ENCODE data around the gene TJP2. TPM values are rescaled to one million over a fixed set of nuclear protein-coding genes. Genes with fewer than 3 reads are reported as not detected.

The TJP2 gene
- total RNA-seq, 1 donor from 2014 or later = 39.6 TPM

DNA sequence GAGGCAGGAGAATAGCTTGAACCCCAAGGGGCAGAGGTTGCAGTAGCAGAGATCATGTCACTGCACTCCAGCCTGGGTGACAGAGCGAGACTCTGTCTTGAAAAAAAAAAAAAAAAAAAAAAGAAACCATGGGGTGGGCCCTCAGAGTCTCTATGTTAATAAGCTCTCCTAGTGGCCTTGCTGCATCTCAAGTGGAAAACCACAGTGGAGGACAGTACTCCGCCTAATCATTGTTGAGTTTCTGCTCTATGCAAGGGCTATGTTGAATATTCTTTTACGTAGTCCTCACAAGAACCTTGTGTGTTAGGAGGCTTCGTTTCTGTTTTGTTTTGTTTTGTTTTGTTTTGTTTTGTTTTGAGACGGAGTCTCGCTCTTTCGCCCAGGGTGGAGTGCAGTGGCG, 48.9 kb downstream of the TJP2 start:
- no peak overlapping the region for H2AFZ ChIP-seq (ENCODE audit: low read depth, low read length)
- no peak overlapping the region for H3K4me3 Mint-ChIP-seq (ENCODE audit: unreplicated experiment)
- no peaks in the 10 kb centered on the region for H3K4me1 ChIP-seq (ENCODE audit: insufficient read depth, low read length)
- peaks cover 12% of the 10 kb centered on the region for H3K36me3 Mint-ChIP-seq (ENCODE audit: low read depth, unreplicated experiment)
- H4K20me1 ChIP-seq (ENCODE audit: insufficient read depth, low read length) = no peaks in the 10 kb centered on the region
- no peaks in the 10 kb centered on the region for H3K9me3 ChIP-seq (ENCODE audit: insufficient read depth, low read depth, low read length)
- no peaks in the 10 kb centered on the region for H3K9me3 Mint-ChIP-seq (ENCODE audit: unreplicated experiment)
- H3K27me3 ChIP-seq (ENCODE audit: insufficient read depth, low read length) = no peaks in the 10 kb centered on the region
- H3K79me2 ChIP-seq (ENCODE audit: insufficient read depth, low read length) = no peaks in the 10 kb centered on the region
- no peak for TF ChIP-seq EZH2 (IDR thresholded peaks at IDR 0.05; ENCODE audit: insufficient read depth, low read length)
- TF ChIP-seq, protein P1, sequence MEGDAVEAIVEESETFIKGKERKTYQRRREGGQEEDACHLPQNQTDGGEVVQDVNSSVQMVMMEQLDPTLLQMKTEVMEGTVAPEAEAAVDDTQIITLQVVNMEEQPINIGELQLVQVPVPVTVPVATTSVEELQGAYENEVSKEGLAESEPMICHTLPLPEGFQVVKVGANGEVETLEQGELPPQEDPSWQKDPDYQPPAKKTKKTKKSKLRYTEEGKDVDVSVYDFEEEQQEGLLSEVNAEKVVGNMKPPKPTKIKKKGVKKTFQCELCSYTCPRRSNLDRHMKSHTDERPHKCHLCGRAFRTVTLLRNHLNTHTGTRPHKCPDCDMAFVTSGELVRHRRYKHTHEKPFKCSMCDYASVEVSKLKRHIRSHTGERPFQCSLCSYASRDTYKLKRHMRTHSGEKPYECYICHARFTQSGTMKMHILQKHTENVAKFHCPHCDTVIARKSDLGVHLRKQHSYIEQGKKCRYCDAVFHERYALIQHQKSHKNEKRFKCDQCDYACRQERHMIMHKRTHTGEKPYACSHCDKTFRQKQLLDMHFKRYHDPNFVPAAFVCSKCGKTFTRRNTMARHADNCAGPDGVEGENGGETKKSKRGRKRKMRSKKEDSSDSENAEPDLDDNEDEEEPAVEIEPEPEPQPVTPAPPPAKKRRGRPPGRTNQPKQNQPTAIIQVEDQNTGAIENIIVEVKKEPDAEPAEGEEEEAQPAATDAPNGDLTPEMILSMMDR (IDR thresholded peaks at IDR 0.05; ENCODE audit: insufficient read depth, low read depth, low read length) = no peak
- H3K4me3 ChIP-seq (ENCODE audit: insufficient read depth, low read depth, low read length) = no peak overlapping the region
- no peak overlapping the region for H3K4me2 ChIP-seq (ENCODE audit: low read length)
- DNase-seq (ENCODE audit: low read depth) = no peak
- FAIRE-seq = no peak
- H3K27me3 Mint-ChIP-seq (ENCODE audit: low read depth, unreplicated experiment) = no peaks in the 10 kb centered on the region
- no peak overlapping the region for H3K27ac ChIP-seq (ENCODE audit: low read depth, low read length)
- peaks cover 14% of the 10 kb centered on the region for H3K36me3 ChIP-seq (ENCODE audit: insufficient read depth, low read length)
- no peak overlapping the region for H3K27ac Mint-ChIP-seq (ENCODE audit: unreplicated experiment)
- H3K4me1 Mint-ChIP-seq (ENCODE audit: low read depth, unreplicated experiment) = peaks cover 3% of the 10 kb centered on the region
- H3K9ac ChIP-seq (ENCODE audit: low read length) = no peak overlapping the region

DNA sequence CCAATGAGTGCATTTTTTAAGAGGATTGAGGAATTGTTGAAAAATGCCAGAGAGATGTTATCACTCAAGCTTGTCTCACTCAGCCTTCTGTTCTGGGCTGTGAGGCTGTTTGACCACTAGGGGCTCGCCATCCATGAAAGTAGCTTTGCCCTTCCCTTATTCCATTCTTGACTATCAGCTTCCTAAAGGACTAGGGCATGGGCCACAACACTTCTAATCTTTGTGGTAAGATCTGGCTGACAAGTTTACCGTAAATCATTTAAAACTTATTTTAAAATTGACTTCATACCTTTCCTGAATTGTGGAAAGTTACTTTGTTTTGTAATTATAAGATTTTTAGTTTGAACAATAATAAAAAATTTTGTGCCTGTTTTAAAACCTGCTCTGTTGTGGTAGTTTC, 49.5 kb downstream of the TJP2 start:
- Mint-ChIP-seq H3K4me1 (ENCODE audit: low read depth, unreplicated experiment) (peaks cover 3% of the 10 kb centered on the region), H3K27ac (ENCODE audit: unreplicated experiment) (peak overlapping the region; percentile 69), H3K27me3 (ENCODE audit: low read depth, unreplicated experiment) (no peaks in the 10 kb centered on the region), H3K4me3 (ENCODE audit: unreplicated experiment) (no peak overlapping the region), H3K9me3 (ENCODE audit: unreplicated experiment) (no peaks in the 10 kb centered on the region), H3K36me3 (ENCODE audit: low read depth, unreplicated experiment) (peaks cover 11% of the 10 kb centered on the region)
- Histone ChIP-seq H2AFZ (ENCODE audit: low read depth, low read length) (no peak overlapping the region), H3K9me3 (ENCODE audit: insufficient read depth, low read depth, low read length) (no peaks in the 10 kb centered on the region), H4K20me1 (ENCODE audit: insufficient read depth, low read length) (no peaks in the 10 kb centered on the region), H3K36me3 (ENCODE audit: insufficient read depth, low read length) (peaks cover 15% of the 10 kb centered on the region), H3K9ac (ENCODE audit: low read length) (no peak overlapping the region), H3K4me3 (ENCODE audit: insufficient read depth, low read depth, low read length) (no peak overlapping the region), H3K4me2 (ENCODE audit: low read length) (no peak overlapping the region), H3K27ac (ENCODE audit: low read depth, low read length) (no peak overlapping the region), H3K4me1 (ENCODE audit: insufficient read depth, low read length) (no peaks in the 10 kb centered on the region), H3K79me2 (ENCODE audit: insufficient read depth, low read length) (no peaks in the 10 kb centered on the region), H3K27me3 (ENCODE audit: insufficient read depth, low read length) (no peaks in the 10 kb centered on the region)
- TF ChIP-seq, protein P1 (IDR thresholded peaks at IDR 0.05; ENCODE audit: insufficient read depth, low read depth, low read length) = peak; percentile 80
- TF ChIP-seq EZH2 (IDR thresholded peaks at IDR 0.05; ENCODE audit: insufficient read depth, low read length) = no peak
- DNase-seq (ENCODE audit: low read depth) (peak; percentile 68), FAIRE-seq (no peak)

- Histone ChIP-seq H2AFZ (ENCODE audit: low read depth, low read length) (no peak overlapping the region), H3K9ac (ENCODE audit: low read length) (no peak overlapping the region), H4K20me1 (ENCODE audit: insufficient read depth, low read length) (no peaks in the 10 kb centered on the region), H3K27me3 (ENCODE audit: insufficient read depth, low read length) (no peaks in the 10 kb centered on the region), H3K4me2 (ENCODE audit: low read length) (no peak overlapping the region), H3K9me3 (ENCODE audit: insufficient read depth, low read depth, low read length) (no peaks in the 10 kb centered on the region), H3K36me3 (ENCODE audit: insufficient read depth, low read length) (peaks cover 14% of the 10 kb centered on the region), H3K27ac (ENCODE audit: low read depth, low read length) (no peak overlapping the region), H3K4me3 (ENCODE audit: insufficient read depth, low read depth, low read length) (no peak overlapping the region), H3K4me1 (ENCODE audit: insufficient read depth, low read length) (no peaks in the 10 kb centered on the region), H3K79me2 (ENCODE audit: insufficient read depth, low read length) (no peaks in the 10 kb centered on the region)
- H3K27me3 Mint-ChIP-seq (ENCODE audit: low read depth, unreplicated experiment) = no peaks in the 10 kb centered on the region
- TF ChIP-seq EZH2 (IDR thresholded peaks at IDR 0.05; ENCODE audit: insufficient read depth, low read length) = no peak
- DNase-seq (ENCODE audit: low read depth) (no peak), FAIRE-seq (no peak)
- H3K4me3 Mint-ChIP-seq (ENCODE audit: unreplicated experiment) = no peak overlapping the region
- H3K9me3 Mint-ChIP-seq (ENCODE audit: unreplicated experiment) = no peaks in the 10 kb centered on the region
- no peak overlapping the region for H3K27ac Mint-ChIP-seq (ENCODE audit: unreplicated experiment)
- peaks cover 6% of the 10 kb centered on the region for H3K36me3 Mint-ChIP-seq (ENCODE audit: low read depth, unreplicated experiment)
- H3K4me1 Mint-ChIP-seq (ENCODE audit: low read depth, unreplicated experiment) = no peaks in the 10 kb centered on the region
Observed at GRCh38 chr9:69229367-69229766, 55.3 kb downstream of the TJP2 start.
